Superior temporal gyrus (tissue), 1 donor: ENCODE data around the gene CLASP1.

Experiments
- DNase-seq: peaks from one replicate; pipeline ENCODE4 v3.0.0-alpha.2; 2016; ENCODE audit errors: extremely low spot score

Gene CLASP1

GRCh38 chr2:121287956-121288355, 361.3 kb downstream of the CLASP1 start:
- DNase-seq: no peak
